GM13976 (cell line): ENCODE measurements around the gene ABCC11.

ENCODE experiments used
- DNase-seq: peaks from one replicate; pipeline ENCODE4 v3.0.0; 2012; ENCODE audit warnings: low spot score
- CTCF ChIP-seq: IDR thresholded peaks from 2 replicates; pipeline ENCODE4 v1.5.1; 2012; ENCODE audit warnings: borderline replicate concordance, mild to moderate bottlenecking; ENCODE audit not compliant: insufficient read depth; ENCODE audit errors: extremely low read depth, missing control alignments, control extremely low read depth
- in situ Hi-C: fragments of 300-500 bp; cut with MboI; formaldehyde crosslinking; loops from one replicate; pipeline ENCODE4 v1.12.0; 2022; ENCODE audit warnings: low sequenced_read_pairs, mixed read lengths, inconsistent platforms; ENCODE audit not compliant: unreplicated experiment

Gene ABCC11

GRCh38 chr16:48133455-48134211 is 113.7 kb downstream of the ABCC11 start:
- in situ Hi-C loops = loop anchor here (10.0 kb wide), 1 partner anchor 61 kb away; no protein-coding TSS in a partner anchor
- no peak for DNase-seq
- TF ChIP-seq CTCF = no peak

- in situ Hi-C loops = loop anchor here (10.0 kb wide), 1 partner anchor 62 kb away; no protein-coding TSS in a partner anchor
- no peak for TF ChIP-seq CTCF
- DNase-seq = no peak
Measured at GRCh38 chr16:48132696-48133095, 114.6 kb downstream of the ABCC11 start.

- TF ChIP-seq CTCF = no peak
- in situ Hi-C loops = loop anchor here (10.0 kb wide), 1 partner anchor 63 kb away; no protein-coding TSS in a partner anchor
Measured at GRCh38 chr16:48131201-48131935, 116.0 kb downstream of the ABCC11 start.

GRCh38 chr16:48129926-48130325 is 117.4 kb downstream of the ABCC11 start:
- DNase-seq = no peak
- TF ChIP-seq CTCF = no peak
- in situ Hi-C loops = loop anchor here (10.0 kb wide), 1 partner anchor 65 kb away; no protein-coding TSS in a partner anchor

More at GRCh38 chr16:48131201-48131935, 116.0 kb downstream of the ABCC11 start:
- no peak for DNase-seq

GRCh38 chr16:48128769-48129168 is 118.6 kb downstream of the ABCC11 start:
- TF ChIP-seq CTCF = no peak
- in situ Hi-C loops = no loop called here
- DNase-seq = no peak

- TF ChIP-seq CTCF = no peak
- no peak for DNase-seq
- in situ Hi-C loops = no loop called here
Measured at GRCh38 chr16:48126801-48127644, 120.3 kb downstream of the ABCC11 start.
